Measurements from ENCODE around the gene PPM1N. TPM values are rescaled to one million over a fixed set of nuclear protein-coding genes. Genes with fewer than 3 reads are reported as not detected.

PPM1N gene
- total and polyA plus RNA-seq, 2 of the 13 experiments (the other 11 are each of a cell fraction or from before 2014, with no cell fraction given), result 0.31 to 1.8 TPM

- peak; percentile 35; the same call in 1 of the 2 replicates for TF ChIP-seq THAP9 (CRISPR knock-in tag; IDR thresholded peaks at IDR 0.05; ENCODE audit: borderline replicate concordance)
- no peak for TF ChIP-seq ZNF207 (IDR thresholded peaks at IDR 0.05; ENCODE audit: borderline replicate concordance)
- TF ChIP-seq HNRNPK (IDR thresholded peaks at IDR 0.05; ENCODE audit: low read depth, low read length, poor library complexity, severe bottlenecking), result no peak
- peak; percentile 86; the same call in 1 of the 2 replicates for TF ChIP-seq ZGPAT (CRISPR knock-in tag; IDR thresholded peaks at IDR 0.05)
- TF ChIP-seq ATM (IDR thresholded peaks at IDR 0.05; ENCODE audit: borderline replicate concordance), result no peak
- no peak for TF ChIP-seq ATRX (CRISPR knock-in tag; IDR thresholded peaks at IDR 0.05; ENCODE audit: borderline replicate concordance)
- TF ChIP-seq ZNF136 (CRISPR knock-in tag; IDR thresholded peaks at IDR 0.05; ENCODE audit: low read depth), result no peak
- TF ChIP-seq ZNF318 (CRISPR knock-in tag; IDR thresholded peaks at IDR 0.05), result no peak
- no peak for TF ChIP-seq ZNF260 (CRISPR knock-in tag; IDR thresholded peaks at IDR 0.05; ENCODE audit: borderline replicate concordance, low read depth)
- TF ChIP-seq DR1 (CRISPR knock-in tag; IDR thresholded peaks at IDR 0.05), result no peak
- TF ChIP-seq ZSCAN22 (CRISPR knock-in tag; IDR thresholded peaks at IDR 0.05), result no peak
- TF ChIP-seq PBX3 (CRISPR knock-in tag; IDR thresholded peaks at IDR 0.05; ENCODE audit: borderline replicate concordance), result no peak
- TF ChIP-seq MED13 (CRISPR knock-in tag; IDR thresholded peaks at IDR 0.05), result 0 out of 2 replicates have a peak, but pooled peaks have one; percentile 83
- no peak for TF ChIP-seq ZSCAN20 (CRISPR knock-in tag; IDR thresholded peaks at IDR 0.05; ENCODE audit: borderline replicate concordance)
- no peak for TF ChIP-seq TOE1 (CRISPR knock-in tag; IDR thresholded peaks at IDR 0.05)
Measured at GRCh38 chr19:45514376-45515051, 16.3 kb downstream of the PPM1N start (continued).
